Measurements from ENCODE around the gene GP1BB.
"Not testable (repeated sequence)": the region's sequence is repeated elsewhere in the genome, so short reads cannot be mapped to it uniquely, and the experiment has no call there.

The GP1BB gene

GRCh38 chr22:19720150-19720827, 3.0 kb upstream of the GP1BB start:
- no peak overlapping the region for H3K4me3 ChIP-seq (ENCODE audit: insufficient read depth, low read depth, low read length, poor library complexity, severe bottlenecking)
- no peaks in the 10 kb centered on the region for H3K9me3 ChIP-seq (ENCODE audit: control insufficient read depth, low read length)
- no peaks in the 10 kb centered on the region for H3K36me3 ChIP-seq (ENCODE audit: control insufficient read depth, insufficient read depth, low read length)
- peaks cover 33% of the 10 kb centered on the region for H3K27me3 ChIP-seq (replicated peaks; ENCODE audit: control insufficient read depth, insufficient read depth, low read length, poor library complexity, severe bottlenecking)
- no peak overlapping the region for H3K27ac ChIP-seq (ENCODE audit: insufficient read depth, low read length, poor library complexity, severe bottlenecking)
- no peak for DNase-seq
- H3K4me1 ChIP-seq (ENCODE audit: control insufficient read depth, insufficient read depth, low read length, poor library complexity, severe bottlenecking): peaks cover 27% of the 10 kb centered on the region

GRCh38 chr22:19720999-19721329, 2.4 kb upstream of the GP1BB start:
- no peak for DNase-seq
- no peaks in the 10 kb centered on the region for H3K36me3 ChIP-seq (ENCODE audit: control insufficient read depth, insufficient read depth, low read length)
- H3K4me1 ChIP-seq (ENCODE audit: control insufficient read depth, insufficient read depth, low read length, poor library complexity, severe bottlenecking): peaks cover 27% of the 10 kb centered on the region
- no peak overlapping the region for H3K27ac ChIP-seq (ENCODE audit: insufficient read depth, low read length, poor library complexity, severe bottlenecking)
- no peaks in the 10 kb centered on the region for H3K9me3 ChIP-seq (ENCODE audit: control insufficient read depth, low read length)
- H3K4me3 ChIP-seq (ENCODE audit: insufficient read depth, low read depth, low read length, poor library complexity, severe bottlenecking): no peak overlapping the region
- H3K27me3 ChIP-seq (replicated peaks; ENCODE audit: control insufficient read depth, insufficient read depth, low read length, poor library complexity, severe bottlenecking): peaks cover 30% of the 10 kb centered on the region

- no peak overlapping the region for H3K27ac ChIP-seq (ENCODE audit: insufficient read depth, low read length, poor library complexity, severe bottlenecking)
- no peak overlapping the region for H3K4me3 ChIP-seq (ENCODE audit: insufficient read depth, low read depth, low read length, poor library complexity, severe bottlenecking)
- H3K4me1 ChIP-seq (ENCODE audit: control insufficient read depth, insufficient read depth, low read length, poor library complexity, severe bottlenecking): peaks cover 27% of the 10 kb centered on the region
- no peak for DNase-seq
- no peaks in the 10 kb centered on the region for H3K36me3 ChIP-seq (ENCODE audit: control insufficient read depth, insufficient read depth, low read length)
- H3K27me3 ChIP-seq (replicated peaks; ENCODE audit: control insufficient read depth, insufficient read depth, low read length, poor library complexity, severe bottlenecking): peaks cover 30% of the 10 kb centered on the region
- no peaks in the 10 kb centered on the region for H3K9me3 ChIP-seq (ENCODE audit: control insufficient read depth, low read length)
Observed at GRCh38 chr22:19721330-19722177, 1.8 kb upstream of the GP1BB start.

GRCh38 chr22:19722178-19722981, 959 bp upstream of the GP1BB start:
- Histone ChIP-seq H3K9me3 (ENCODE audit: control insufficient read depth, low read length) (no peaks in the 10 kb centered on the region), H3K27me3 (replicated peaks; ENCODE audit: control insufficient read depth, insufficient read depth, low read length, poor library complexity, severe bottlenecking) (peaks cover 30% of the 10 kb centered on the region), H3K36me3 (ENCODE audit: control insufficient read depth, insufficient read depth, low read length) (no peaks in the 10 kb centered on the region), H3K4me3 (ENCODE audit: insufficient read depth, low read depth, low read length, poor library complexity, severe bottlenecking) (no peak overlapping the region), H3K27ac (ENCODE audit: insufficient read depth, low read length, poor library complexity, severe bottlenecking) (no peak overlapping the region), H3K4me1 (ENCODE audit: control insufficient read depth, insufficient read depth, low read length, poor library complexity, severe bottlenecking) (peaks cover 27% of the 10 kb centered on the region)
- DNase-seq: no peak

- Histone ChIP-seq H3K9me3 (ENCODE audit: control insufficient read depth, low read length) (no peaks in the 10 kb centered on the region), H3K27ac (ENCODE audit: insufficient read depth, low read length, poor library complexity, severe bottlenecking) (no peak overlapping the region), H3K4me1 (ENCODE audit: control insufficient read depth, insufficient read depth, low read length, poor library complexity, severe bottlenecking) (peaks cover 23% of the 10 kb centered on the region), H3K4me3 (ENCODE audit: insufficient read depth, low read depth, low read length, poor library complexity, severe bottlenecking) (no peak overlapping the region), H3K36me3 (ENCODE audit: control insufficient read depth, insufficient read depth, low read length) (no peaks in the 10 kb centered on the region), H3K27me3 (replicated peaks; ENCODE audit: control insufficient read depth, insufficient read depth, low read length, poor library complexity, severe bottlenecking) (peaks cover 30% of the 10 kb centered on the region)
- DNase-seq: no peak
Observed at GRCh38 chr22:19722982-19723231, 432 bp upstream of the GP1BB start.

- H3K27me3 ChIP-seq (replicated peaks; ENCODE audit: control insufficient read depth, insufficient read depth, low read length, poor library complexity, severe bottlenecking): peaks cover 25% of the 10 kb centered on the region
Observed at GRCh38 chr22:19723983-19724827, 866 bp downstream of the GP1BB start.

GRCh38 chr22:19724927-19725661, 1.8 kb downstream of the GP1BB start:
- Histone ChIP-seq H3K27me3 (replicated peaks; ENCODE audit: control insufficient read depth, insufficient read depth, low read length, poor library complexity, severe bottlenecking) (peaks cover 25% of the 10 kb centered on the region), H3K9me3 (ENCODE audit: control insufficient read depth, low read length) (no peaks in the 10 kb centered on the region), H3K4me3 (ENCODE audit: insufficient read depth, low read depth, low read length, poor library complexity, severe bottlenecking) (no peak overlapping the region), H3K4me1 (ENCODE audit: control insufficient read depth, insufficient read depth, low read length, poor library complexity, severe bottlenecking) (peaks cover 15% of the 10 kb centered on the region), H3K36me3 (ENCODE audit: control insufficient read depth, insufficient read depth, low read length) (no peaks in the 10 kb centered on the region), H3K27ac (ENCODE audit: insufficient read depth, low read length, poor library complexity, severe bottlenecking) (no peak overlapping the region)
- DNase-seq: no peak

More at GRCh38 chr22:19723983-19724827, 866 bp downstream of the GP1BB start:
- H3K4me1 ChIP-seq (ENCODE audit: control insufficient read depth, insufficient read depth, low read length, poor library complexity, severe bottlenecking): peaks cover 15% of the 10 kb centered on the region
- no peaks in the 10 kb centered on the region for H3K36me3 ChIP-seq (ENCODE audit: control insufficient read depth, insufficient read depth, low read length)
- DNase-seq: no peak
- H3K27ac ChIP-seq (ENCODE audit: insufficient read depth, low read length, poor library complexity, severe bottlenecking): no peak overlapping the region
- H3K4me3 ChIP-seq (ENCODE audit: insufficient read depth, low read depth, low read length, poor library complexity, severe bottlenecking): no peak overlapping the region
- H3K9me3 ChIP-seq (ENCODE audit: control insufficient read depth, low read length): no peaks in the 10 kb centered on the region

GRCh38 chr22:19726064-19726788, 2.9 kb downstream of the GP1BB start:
- H3K4me3 ChIP-seq (ENCODE audit: insufficient read depth, low read depth, low read length, poor library complexity, severe bottlenecking); DNase-seq; H3K36me3 ChIP-seq (ENCODE audit: control insufficient read depth, insufficient read depth, low read length); H3K9me3 ChIP-seq (ENCODE audit: control insufficient read depth, low read length); H3K27ac ChIP-seq (ENCODE audit: insufficient read depth, low read length, poor library complexity, severe bottlenecking): not testable (repeated sequence)
- peaks cover 19% of the 10 kb centered on the region for H3K4me1 ChIP-seq (ENCODE audit: control insufficient read depth, insufficient read depth, low read length, poor library complexity, severe bottlenecking)
- peaks cover 25% of the 10 kb centered on the region for H3K27me3 ChIP-seq (replicated peaks; ENCODE audit: control insufficient read depth, insufficient read depth, low read length, poor library complexity, severe bottlenecking)
